ENCODE results near the gene GCM1. TPM values are rescaled to one million over a fixed set of nuclear protein-coding genes. Genes with fewer than 3 reads are reported as not detected.

The GCM1 gene
- total RNA-seq, 3 donors from 2014 or later (not counting 1 experiment from before 2014, with no cell fraction given) = 0.20 TPM; not detected in 2

DNA sequence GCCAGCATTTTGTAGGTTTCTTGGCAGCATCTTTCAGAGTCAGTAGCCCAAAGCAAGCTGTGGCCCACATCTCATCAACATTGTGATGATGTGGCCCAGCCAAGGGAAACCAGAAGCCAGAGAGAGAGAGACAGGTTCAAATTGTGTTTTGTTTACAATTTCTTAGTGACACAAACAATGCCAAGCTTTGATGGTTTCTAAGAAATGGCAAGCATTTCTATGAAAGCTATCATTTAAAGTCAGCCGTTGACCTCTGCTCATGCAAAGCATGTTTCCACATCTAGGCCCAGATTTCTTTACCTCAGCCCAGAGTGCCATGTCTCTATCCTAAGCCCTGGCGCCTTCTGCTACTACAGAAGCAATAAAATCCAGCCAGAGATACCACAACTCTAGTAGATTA, 32.9 kb downstream of the GCM1 start:
- Mint-ChIP-seq H3K36me3 (no peaks in the 10 kb centered on the region), H3K4me1 (no peaks in the 10 kb centered on the region), H3K4me3 (no peak overlapping the region), H3K9me3 (no peaks in the 10 kb centered on the region), H3K27me3 (ENCODE audit: low read depth in 2 of 2) (peaks cover 6 to 7% of the 10 kb centered on the region in 2 donors), H3K27ac (no peak overlapping the region)
- 91% methylated on average over 2 of the region's 2 CpGs for WGBS (ENCODE audit: insufficient coverage)
- Histone ChIP-seq H3K27ac (ENCODE audit: low read length) (no peak overlapping the region), H3K27me3 (ENCODE audit: control insufficient read depth, insufficient read depth, low read length) (no peaks in the 10 kb centered on the region), H3K4me1 (ENCODE audit: control insufficient read depth, insufficient read depth, low read length) (no peaks in the 10 kb centered on the region), H3K36me3 (ENCODE audit: control insufficient read depth, insufficient read depth, low read length) (no peaks in the 10 kb centered on the region), H3K4me3 (ENCODE audit: low read length) (no peak overlapping the region), H3K9me3 (ENCODE audit: control insufficient read depth, insufficient read depth, low read length) (no peaks in the 10 kb centered on the region)
- DNase-seq (no peak), ATAC-seq (no peak)
- TF ChIP-seq, protein P1, sequence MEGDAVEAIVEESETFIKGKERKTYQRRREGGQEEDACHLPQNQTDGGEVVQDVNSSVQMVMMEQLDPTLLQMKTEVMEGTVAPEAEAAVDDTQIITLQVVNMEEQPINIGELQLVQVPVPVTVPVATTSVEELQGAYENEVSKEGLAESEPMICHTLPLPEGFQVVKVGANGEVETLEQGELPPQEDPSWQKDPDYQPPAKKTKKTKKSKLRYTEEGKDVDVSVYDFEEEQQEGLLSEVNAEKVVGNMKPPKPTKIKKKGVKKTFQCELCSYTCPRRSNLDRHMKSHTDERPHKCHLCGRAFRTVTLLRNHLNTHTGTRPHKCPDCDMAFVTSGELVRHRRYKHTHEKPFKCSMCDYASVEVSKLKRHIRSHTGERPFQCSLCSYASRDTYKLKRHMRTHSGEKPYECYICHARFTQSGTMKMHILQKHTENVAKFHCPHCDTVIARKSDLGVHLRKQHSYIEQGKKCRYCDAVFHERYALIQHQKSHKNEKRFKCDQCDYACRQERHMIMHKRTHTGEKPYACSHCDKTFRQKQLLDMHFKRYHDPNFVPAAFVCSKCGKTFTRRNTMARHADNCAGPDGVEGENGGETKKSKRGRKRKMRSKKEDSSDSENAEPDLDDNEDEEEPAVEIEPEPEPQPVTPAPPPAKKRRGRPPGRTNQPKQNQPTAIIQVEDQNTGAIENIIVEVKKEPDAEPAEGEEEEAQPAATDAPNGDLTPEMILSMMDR (IDR thresholded peaks at IDR 0.05) = no peak
- intact Hi-C loops (cut with micrococcal nuclease) = no loop called here

DNA sequence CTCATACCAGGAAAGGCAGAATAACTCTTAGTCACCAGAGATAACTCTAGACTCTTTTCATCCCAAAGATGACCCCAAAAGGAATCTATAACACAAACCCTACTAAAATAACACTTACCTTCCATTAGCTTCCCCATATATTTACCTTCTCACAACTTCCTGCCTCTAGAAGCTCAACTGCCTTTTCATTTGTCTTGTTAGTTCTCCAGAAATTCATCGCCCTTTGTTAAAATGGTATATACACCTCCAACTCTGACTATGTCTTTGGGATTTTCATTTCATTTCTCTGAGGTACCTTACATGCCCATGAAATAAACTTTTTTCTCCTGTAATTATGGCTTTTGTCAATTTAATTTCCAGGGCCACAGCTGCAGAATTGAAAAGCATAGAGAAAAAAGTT, 33.5 kb downstream of the GCM1 start:
- no peak overlapping the region for H3K27ac Mint-ChIP-seq
- H3K27ac ChIP-seq (ENCODE audit: low read length) = no peak overlapping the region
- H3K9me3 ChIP-seq (ENCODE audit: control insufficient read depth, insufficient read depth, low read length) = no peaks in the 10 kb centered on the region
- H3K4me1 Mint-ChIP-seq = no peaks in the 10 kb centered on the region
- ATAC-seq (no peak), DNase-seq (no peak)
- no peak overlapping the region for H3K4me3 ChIP-seq (ENCODE audit: low read length)
- TF ChIP-seq, protein P1 (IDR thresholded peaks at IDR 0.05) = no peak
- H3K27me3 Mint-ChIP-seq (ENCODE audit: low read depth in 2 of 2) = peaks cover 4 to 6% of the 10 kb centered on the region in 2 donors
- H3K36me3 Mint-ChIP-seq = no peaks in the 10 kb centered on the region
- 100% methylated on average over 1 of the region's 1 CpG for WGBS (ENCODE audit: insufficient coverage)
- no peaks in the 10 kb centered on the region for H3K36me3 ChIP-seq (ENCODE audit: control insufficient read depth, insufficient read depth, low read length)
- no peak overlapping the region for H3K4me3 Mint-ChIP-seq
- H3K9me3 Mint-ChIP-seq = no peaks in the 10 kb centered on the region
- no peaks in the 10 kb centered on the region for H3K27me3 ChIP-seq (ENCODE audit: control insufficient read depth, insufficient read depth, low read length)
- intact Hi-C loops (cut with micrococcal nuclease) = no loop called here
- H3K4me1 ChIP-seq (ENCODE audit: control insufficient read depth, insufficient read depth, low read length) = no peaks in the 10 kb centered on the region

DNA sequence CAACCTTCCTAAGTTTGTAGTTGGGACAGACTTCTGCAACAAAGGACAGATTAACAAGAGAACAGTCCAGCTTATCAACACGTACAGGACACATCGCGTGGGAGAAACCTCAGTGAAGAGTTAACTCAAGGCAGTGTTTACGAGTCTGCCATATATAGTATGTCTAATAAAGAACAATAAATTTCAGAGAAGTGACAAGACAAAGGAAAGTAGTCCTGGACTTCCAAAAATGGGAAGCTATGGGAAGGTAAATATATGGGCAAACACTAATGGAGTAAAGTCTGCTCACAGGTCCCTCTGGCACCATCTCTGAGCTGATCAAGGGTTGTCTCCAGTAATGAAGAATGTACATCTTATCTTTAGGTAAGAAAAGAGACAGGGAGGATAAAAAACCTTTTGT, 34.9 kb downstream of the GCM1 start:
- Histone ChIP-seq H3K9me3 (ENCODE audit: control insufficient read depth, insufficient read depth, low read length) (no peaks in the 10 kb centered on the region), H3K36me3 (ENCODE audit: control insufficient read depth, insufficient read depth, low read length) (no peaks in the 10 kb centered on the region), H3K4me1 (ENCODE audit: control insufficient read depth, insufficient read depth, low read length) (no peaks in the 10 kb centered on the region), H3K27me3 (ENCODE audit: control insufficient read depth, insufficient read depth, low read length) (no peaks in the 10 kb centered on the region), H3K27ac (ENCODE audit: low read length) (no peak overlapping the region), H3K4me3 (ENCODE audit: low read length) (no peak overlapping the region)
- Mint-ChIP-seq H3K36me3 (no peaks in the 10 kb centered on the region), H3K9me3 (no peaks in the 10 kb centered on the region), H3K27ac (no peak overlapping the region), H3K4me3 (no peak overlapping the region), H3K27me3 (ENCODE audit: low read depth in 2 of 2) (no peaks in the 10 kb centered on the region), H3K4me1 (no peaks in the 10 kb centered on the region)
- intact Hi-C loops (cut with micrococcal nuclease) = no loop called here
- DNase-seq (no peak), ATAC-seq (no peak)
- WGBS (ENCODE audit: insufficient coverage) = 81% methylated on average over 4 of the region's 4 CpGs
- TF ChIP-seq, protein P1 (IDR thresholded peaks at IDR 0.05) = no peak

DNA sequence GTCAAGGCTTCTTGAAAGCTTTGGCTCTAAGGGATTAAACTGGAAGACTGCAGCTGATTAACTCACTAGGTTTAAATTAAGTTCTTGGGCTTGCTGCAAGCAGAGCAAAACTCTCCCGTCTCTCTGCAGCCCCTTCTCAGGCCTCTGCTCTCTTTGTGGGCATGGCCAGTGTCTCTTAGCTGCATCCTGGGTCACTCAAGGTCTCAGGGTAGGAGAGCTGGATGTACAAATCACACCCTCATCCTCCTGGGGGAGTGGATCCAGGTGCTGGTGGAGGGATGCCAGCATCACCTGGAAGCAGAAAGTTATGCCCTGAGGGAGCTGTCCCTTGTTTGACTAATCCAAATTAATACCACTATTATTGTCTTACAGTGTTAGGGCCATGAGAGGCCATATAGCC, 35.8 kb downstream of the GCM1 start:
- H3K27ac Mint-ChIP-seq = no peak overlapping the region
- ATAC-seq = no peak

More for the DNA sequence above, 35.8 kb downstream of the GCM1 start:
- WGBS (ENCODE audit: insufficient coverage) = 56% methylated on average over 1 of the region's 1 CpG
- TF ChIP-seq, protein P1 (IDR thresholded peaks at IDR 0.05) = no peak
- no peak overlapping the region for H3K4me3 Mint-ChIP-seq
- H3K36me3 Mint-ChIP-seq = no peaks in the 10 kb centered on the region
- intact Hi-C loops (cut with micrococcal nuclease) = no loop called here
- H3K27me3 ChIP-seq (ENCODE audit: control insufficient read depth, insufficient read depth, low read length) = no peaks in the 10 kb centered on the region
- H3K4me1 Mint-ChIP-seq = no peaks in the 10 kb centered on the region
- no peaks in the 10 kb centered on the region for H3K9me3 ChIP-seq (ENCODE audit: control insufficient read depth, insufficient read depth, low read length)
- no peaks in the 10 kb centered on the region for H3K4me1 ChIP-seq (ENCODE audit: control insufficient read depth, insufficient read depth, low read length)
- H3K9me3 Mint-ChIP-seq = no peaks in the 10 kb centered on the region
- DNase-seq = no peak
- no peaks in the 10 kb centered on the region for H3K36me3 ChIP-seq (ENCODE audit: control insufficient read depth, insufficient read depth, low read length)
- no peak overlapping the region for H3K27ac ChIP-seq (ENCODE audit: low read length)
- no peak overlapping the region for H3K4me3 ChIP-seq (ENCODE audit: low read length)
- no peaks in the 10 kb centered on the region for H3K27me3 Mint-ChIP-seq (ENCODE audit: low read depth in 2 of 2)

Measured in natural killer cell (primary cell).